ENCODE data around the gene SYT17.

SYT17 gene

DNA sequence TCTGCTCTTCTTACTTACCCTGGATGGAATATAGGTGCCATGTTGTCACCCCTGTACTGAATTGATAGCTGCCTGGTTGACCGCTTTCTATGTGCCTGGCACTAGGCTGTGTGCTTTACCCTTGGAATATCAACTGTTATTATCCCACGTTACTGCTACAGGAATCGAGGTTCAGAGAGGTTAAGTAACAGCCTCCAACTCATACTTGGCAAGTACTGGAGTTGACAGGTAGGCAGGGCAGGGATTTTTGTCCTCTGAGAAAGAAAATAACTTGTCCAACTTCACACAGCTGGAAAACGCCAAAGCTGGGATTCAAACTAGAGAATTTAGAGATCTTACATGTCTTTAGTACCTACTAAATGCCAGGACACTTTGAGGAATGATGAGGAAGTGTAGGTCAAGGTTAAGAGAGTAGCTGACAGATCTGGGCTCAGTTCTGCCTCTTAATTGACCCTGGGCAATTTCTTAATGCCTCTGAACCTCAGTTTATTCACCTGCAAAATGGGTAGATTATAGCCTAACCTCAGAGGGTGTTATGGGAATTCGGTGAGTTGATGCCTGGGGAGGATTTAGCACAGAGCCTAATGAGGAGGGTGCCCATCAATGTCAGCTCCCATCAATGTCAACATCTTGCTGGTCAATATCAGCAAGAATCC, 28.5 kb upstream of the SYT17 start:
- no peak for DNase-seq

DNA sequence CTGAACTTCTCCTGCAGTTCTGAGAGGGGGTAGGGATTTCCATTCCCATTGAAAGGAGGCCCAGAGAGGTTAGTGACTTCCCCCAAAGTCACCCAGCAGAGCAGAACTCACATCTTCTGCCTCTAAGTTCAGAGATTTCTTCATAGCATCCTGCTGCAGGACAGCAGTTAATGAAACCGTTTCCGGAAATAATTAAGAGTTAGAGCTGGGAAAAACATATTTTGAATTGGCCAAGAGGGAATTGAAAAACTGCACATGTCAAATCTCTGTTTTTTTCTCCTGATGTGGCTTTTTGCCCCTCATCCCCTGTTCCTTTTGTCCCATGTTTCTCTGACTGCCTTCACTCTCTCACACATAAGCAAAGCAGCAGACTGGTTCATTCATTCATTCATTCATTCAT, 27.6 kb upstream of the SYT17 start:
- DNase-seq: no peak

DNA sequence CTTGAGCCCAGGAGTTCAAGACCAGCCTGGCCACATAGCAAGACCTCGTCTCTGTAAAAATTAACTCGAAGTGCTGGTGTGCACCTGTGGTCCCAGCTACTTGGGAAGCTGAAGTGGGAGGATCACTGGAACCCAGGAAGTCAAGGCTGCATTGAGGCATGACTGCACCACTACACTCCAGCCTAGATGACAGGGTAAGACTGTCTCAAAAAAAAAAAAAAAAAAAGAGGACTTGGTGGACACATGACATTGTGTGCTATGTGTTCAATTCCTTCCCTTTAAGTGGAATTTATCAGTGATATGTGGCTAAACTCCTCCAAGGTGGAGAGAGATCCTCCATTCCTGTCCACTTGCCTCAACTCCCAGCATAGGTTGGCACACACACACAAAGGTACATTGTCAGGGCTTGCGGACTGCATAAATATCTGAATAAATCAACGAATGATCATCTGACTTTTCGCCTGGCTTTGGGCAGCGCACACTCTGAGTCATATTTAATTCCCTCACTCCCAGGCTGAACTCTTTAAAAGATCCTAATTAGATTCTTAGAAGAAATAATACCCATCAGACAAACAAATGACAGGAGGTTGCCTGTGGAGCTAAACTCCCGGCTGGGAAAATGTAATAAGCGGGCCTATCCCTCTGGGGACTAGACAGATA, 25.0 kb upstream of the SYT17 start:
- DNase-seq: no peak

DNA sequence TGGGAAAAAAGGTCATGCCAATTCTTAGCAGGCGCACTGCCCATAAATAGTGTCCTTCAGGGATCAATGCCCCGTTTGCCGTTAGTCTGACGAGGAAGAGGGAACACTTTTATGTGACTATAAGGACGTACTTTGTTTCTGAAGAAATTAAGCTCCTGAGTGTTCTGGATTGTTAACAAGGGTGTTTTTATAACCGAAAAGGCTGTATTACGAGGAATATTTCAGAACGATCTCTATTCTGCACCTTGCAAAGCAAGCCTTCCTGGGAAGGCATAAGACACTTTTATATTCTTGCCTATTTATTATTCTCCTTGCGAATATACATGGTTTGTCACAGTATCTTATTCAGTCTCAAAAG, 24.5 kb upstream of the SYT17 start:
- no peak for DNase-seq

DNA sequence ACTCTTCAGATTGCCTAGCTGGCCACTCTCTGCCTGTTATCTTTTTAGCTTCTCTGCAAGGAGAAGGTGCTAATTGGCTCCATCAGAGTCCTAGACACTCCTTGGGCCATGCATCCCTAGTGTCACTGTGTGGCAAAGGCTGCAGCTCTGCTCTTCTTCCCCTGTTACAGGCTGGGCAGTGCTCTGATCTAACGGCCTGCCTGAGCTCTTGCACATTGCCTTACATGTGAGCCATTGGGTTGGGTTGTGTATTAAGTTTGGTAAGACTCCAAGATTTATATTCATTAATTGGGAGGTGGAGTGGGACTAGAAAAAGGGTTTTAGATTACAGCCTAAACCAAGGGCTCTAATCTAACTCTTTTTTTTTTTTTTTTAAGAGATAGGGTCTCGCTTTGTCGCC, 23.0 kb upstream of the SYT17 start:
- DNase-seq: no peak

DNA sequence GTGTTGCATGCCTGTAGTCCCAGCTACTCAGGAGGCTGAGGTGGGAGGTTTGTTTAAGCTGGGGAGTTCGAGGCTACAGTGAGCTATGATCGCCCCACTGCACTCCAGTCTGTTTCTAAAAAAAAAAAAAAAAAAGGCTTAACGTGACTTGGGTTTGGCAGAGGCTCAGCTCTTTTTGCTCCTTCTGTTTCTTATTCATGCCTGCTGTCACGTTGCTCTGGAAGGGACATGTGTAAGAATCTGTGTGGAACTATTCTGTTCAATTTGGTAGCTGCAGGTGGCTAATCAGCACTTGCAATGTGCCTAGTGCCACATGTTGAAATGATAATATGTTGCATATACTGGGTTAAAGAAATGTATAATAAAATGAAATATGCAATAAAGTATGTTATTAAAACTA, 20.9 kb upstream of the SYT17 start:
- DNase-seq: no peak

DNA sequence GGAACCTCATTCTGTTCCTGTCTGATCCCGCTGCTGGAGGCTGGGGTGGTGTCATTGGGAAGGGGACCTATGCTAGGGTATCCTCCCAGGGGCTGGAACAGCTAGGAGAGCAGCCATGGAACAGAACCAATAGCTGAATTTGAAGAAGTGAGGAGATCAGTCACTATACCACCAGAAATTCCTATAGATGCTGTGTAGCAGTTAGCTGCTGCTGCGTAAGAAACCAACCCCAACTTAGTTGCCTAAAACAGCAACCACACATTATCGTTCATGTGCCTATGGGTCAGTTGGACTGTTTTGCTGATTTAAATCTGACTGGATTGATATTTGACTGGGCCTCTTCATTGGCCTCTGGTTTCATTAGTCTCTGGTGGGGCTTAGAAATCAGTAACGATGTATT, 20.4 kb upstream of the SYT17 start:
- no peak for DNase-seq

DNA sequence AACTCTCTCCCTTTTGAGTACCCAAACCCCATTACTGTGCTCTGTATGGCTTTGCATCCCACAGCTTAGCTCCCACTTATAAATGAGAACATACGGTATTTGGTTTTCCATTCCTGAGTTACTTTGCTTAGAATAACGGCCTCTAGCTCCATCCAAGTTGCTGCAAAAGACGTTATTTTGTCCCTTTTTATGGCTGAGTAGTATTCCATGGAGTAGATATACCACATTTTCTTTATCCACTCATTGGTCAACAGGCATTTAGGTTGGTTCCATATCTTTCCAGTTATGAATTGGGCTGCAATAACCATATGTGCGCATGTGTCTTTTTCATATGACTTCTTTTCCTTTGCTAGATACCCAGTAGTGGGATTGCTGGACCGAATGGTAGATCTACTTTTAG, 19.9 kb upstream of the SYT17 start:
- no peak for DNase-seq

DNA sequence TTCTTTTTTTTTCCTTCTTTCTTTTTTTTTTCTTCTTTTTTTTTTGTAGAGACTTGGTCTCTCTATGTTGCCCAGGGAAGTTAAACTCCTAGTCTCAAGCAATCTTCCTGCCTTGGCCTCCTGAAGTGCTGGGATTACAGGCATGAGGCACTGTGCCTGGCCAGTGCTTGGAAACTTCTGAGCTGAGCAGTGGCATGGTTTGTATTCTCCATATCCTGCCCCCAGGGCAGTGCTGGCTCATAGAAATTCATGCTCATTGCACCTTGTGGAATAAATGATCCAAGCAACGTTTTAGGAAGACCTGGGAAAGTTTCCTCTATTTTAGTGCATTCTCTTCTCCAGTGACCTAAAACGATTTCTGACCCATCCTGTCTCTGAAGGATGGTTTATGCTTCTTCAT, 16.7 kb upstream of the SYT17 start:
- no peak for DNase-seq

DNA sequence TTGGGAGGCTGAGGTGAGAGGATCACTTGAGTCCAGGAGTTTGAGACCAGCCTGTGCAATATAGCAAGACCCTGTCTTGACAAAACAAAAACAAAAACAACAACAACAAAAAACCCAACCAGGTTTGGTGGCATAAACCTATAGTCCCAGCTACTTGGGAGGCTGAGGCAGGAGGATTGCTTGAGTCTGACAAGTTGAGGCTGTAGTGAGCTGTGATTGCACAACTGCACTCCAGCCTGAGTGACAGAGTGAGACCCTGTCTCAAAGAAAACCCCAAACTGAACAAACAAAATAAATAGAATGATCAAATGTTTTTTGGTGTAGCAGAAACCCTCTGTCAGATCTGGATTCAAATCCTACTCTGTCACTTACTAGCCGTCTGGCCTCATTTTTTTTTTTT, 16.0 kb upstream of the SYT17 start:
- no peak for DNase-seq

DNA sequence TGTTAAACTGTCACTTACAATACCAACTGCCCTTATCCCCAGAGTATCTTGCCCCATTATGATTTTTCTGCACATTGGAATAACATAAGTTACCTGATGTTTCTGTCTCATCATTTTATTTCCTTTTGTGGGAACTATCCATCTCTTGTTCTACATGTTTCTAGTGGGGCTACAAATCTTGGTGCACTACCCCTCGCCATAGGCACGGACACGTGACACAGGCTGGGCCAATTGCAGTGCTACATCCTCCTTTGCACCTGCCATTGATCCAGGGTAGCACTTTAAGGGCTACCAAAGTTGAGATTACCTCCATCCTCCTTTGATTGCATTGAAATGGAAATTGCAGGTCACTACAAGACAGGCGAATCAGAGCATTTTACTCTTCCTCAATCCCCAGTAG, 14.2 kb upstream of the SYT17 start:
- DNase-seq: no peak

DNA sequence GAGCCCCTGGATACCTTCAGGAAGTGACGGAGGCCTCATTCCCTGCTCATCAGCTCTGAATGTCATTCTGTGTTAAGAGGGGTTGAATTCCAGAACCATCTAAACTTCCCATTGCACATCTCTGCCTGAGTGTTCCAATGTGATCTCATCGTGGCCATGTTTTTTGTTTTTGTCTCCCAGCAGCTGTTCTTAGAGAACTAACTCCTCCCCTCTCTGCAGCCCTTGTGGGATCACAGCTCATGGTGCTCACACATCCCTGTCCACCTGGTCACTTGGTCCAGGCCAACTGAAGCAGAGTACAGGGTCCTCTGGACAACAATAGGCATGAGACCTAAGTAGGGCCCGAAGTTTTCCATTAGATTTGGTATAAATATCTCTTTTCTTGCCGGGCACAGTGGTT, 6.0 kb upstream of the SYT17 start:
- DNase-seq: no peak

DNA sequence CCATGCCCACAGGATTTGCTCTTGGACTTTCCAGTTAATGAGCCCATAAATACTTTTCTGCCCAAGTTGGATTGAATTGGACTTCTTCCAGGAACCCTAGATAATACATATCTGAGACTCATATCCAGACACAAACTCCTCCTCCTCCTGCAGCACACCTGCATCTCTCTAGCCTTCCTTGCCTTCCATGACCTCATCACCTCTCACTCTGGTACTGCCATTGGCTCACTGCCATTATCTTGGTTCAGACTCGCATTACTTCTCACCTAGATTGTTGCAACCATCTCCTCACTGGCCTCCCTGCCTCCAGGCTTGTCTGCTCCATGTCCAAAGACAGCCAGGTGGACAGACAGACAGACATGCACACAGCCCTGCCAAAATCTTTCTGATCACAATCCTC, 4.8 kb upstream of the SYT17 start:
- no peak for DNase-seq

DNA sequence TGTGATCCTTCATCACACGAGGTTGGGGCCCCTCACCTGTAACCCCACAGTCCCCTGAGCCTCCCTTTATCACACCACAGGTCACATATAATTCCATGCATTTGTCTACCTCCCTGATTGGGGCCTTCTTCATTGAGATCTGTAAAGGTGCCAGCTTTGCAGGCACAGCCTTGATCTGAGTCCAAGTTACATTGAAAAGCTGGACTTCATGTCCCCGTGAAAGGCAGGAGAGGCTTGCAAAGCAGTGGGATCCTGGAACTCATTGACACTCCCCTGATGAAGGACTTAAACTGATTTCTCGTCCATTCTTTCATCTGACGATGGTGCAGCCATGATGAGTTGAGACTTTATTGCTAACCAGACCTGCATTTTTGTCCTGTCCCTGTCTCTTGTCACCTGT, 3.8 kb upstream of the SYT17 start:
- DNase-seq: no peak

DNA sequence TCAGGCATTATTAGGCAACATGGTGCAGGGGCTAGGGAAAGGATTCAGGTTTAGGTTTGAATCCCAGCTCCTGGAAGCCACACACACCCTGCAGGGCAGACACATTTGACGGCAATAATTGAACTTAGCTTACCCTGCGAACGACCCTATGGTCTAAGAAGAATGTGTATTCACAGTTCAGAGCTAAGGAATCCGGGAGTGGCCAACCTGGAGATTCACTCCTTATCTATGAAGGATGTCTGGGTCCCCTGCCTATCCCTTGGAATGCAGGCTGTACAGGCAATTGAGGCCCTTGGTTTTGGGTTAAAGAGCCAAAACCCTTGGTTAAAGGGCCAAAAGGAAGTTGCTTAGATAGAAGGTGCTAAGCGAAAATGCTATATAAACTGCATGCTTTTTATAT, 2.9 kb upstream of the SYT17 start:
- no peak for DNase-seq

DNA sequence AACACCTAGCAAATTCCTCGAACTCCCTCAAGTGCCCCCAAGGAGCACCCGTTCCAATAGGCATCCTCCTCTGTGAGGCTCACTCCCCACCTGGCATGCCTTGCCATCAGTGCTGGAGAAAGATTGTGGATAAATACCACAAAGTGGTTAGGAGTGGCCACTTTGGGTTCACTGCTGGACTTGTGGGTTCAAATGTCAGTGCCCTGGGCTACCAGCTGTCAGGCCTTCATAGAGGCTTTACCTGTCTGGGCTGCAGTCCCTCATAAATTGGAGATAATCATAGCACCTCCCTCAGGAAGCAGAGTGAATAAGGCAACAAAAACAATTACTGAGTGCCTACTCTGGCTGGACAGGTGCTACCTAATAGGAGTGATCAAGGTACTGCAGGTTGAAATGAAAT, 1.5 kb upstream of the SYT17 start:
- DNase-seq: no peak

DNA sequence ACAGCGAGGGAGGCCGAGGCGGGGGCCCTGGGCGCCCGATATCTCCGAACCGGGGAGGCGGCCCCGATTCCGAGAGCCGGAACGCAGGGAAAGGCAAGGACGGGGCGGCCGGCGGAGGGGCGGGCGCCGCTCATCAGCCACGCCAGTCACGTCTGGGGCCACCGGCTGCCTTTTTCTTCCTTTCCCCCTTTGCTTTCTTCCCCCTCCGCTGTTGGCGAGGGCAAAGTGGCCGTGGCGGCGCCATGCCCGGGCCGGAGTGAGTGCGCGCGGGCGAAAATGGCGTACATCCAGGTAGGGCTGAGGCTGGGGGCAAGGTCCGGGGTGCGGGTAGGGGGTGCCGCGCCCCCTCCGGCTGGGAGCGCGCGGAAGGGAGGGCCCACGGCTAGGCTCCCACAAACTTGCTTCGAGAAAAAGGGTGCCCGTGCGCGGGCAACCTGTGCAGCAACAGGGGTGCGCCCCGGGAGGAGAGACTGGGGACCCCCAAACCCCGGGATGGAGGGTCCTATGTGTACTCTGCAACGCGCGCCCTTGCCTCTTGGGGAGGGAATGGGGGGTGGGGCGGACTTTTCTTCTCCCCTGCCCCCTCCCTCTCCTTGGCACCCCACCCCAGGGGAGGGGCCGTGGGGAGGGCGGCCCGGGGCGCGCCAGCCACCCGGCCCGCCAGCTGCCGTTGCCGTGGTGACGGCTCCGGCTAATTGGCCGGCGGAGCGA, 486 bp downstream of the SYT17 start:
- peak; percentile 42 for DNase-seq

DNA sequence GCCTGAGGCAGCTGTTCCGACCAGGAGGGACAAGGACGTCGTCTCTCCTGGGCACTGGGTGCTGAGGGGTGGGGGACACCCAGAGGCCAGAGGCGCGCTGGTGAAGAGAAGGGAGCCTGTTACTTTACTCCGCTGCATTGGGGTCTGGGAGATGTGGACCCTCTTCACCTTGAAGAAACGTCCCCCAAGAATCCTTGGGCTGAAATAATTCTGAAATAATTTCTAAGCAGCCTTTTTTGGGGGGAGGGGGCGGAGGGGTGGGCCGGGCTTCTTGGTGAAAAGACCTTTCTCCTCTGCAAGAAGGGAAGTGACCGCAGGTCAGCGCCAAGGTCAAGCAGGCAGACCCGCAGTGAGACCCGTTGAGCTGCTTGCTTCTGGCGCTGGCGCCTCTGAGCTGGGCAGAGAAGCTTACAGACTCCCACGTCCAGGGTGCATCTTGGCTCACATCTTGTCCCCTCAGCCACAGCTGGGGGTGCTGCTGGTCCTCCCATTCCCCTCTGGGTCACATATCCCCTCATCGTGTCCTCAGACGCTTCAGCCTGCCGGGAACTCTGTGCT, 1.1 kb downstream of the SYT17 start:
- no peak for DNase-seq

DNA sequence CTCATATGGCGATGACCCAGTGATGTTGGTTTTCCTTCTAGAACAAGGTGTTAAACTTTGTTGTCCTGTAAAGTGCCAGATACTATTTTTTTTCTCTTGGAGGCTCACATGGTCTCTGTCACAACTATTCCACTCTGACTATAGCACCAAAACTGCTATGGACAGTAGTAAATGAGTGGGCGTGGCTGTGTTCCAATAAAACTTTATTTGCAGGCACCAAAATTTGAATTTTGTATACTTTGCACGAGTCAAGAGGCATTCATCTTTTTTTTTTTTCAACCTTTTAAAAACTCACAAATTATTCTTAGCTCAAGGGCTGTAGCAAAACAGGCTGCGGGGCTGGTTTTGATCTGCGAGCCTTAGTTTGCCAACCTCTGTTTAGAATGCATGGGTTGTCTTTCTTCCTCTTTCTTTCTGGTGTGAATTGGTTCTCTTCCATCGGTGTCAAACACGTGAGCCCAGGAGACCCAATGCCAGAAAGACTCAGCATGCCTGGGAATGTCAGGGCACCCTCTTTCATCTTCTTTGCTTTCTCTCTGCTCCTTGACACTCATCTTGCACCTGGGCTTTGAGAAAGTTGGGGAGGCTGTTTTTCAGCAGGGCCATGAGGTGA, 2.1 kb downstream of the SYT17 start:
- DNase-seq: no peak

DNA sequence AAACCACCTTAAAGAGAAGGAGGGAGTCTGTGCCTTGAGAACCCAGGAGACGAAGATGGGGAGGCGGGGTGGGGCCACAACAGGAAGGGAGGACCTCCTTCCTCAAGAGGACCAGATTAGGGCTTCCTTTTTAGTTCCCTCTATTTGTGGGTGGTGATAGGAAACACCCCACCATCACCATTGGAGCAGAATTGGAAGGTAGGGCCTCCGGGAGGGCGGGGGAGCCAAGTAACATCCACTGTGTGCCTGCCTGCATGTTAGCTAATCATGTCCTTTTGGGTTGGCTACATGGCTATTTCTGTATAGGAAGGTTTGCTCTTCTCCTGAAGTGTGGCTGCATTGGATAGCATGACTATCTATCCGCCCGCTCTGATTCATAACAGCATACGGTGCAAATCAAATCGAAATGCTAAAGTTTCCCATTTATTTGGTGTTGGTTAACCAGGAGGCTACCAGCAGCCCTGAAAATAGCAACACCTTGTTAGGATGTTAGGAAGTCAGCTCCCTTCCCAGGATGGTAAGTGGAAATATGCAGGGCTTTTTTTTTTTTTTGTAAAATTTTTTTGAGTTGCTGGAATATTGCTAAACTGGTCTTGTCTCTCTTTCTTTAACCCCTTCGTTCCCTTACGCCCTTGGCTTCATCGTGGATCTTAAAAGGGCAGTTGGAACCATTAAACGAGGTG, 4.2 kb downstream of the SYT17 start:
- DNase-seq: no peak

DNA sequence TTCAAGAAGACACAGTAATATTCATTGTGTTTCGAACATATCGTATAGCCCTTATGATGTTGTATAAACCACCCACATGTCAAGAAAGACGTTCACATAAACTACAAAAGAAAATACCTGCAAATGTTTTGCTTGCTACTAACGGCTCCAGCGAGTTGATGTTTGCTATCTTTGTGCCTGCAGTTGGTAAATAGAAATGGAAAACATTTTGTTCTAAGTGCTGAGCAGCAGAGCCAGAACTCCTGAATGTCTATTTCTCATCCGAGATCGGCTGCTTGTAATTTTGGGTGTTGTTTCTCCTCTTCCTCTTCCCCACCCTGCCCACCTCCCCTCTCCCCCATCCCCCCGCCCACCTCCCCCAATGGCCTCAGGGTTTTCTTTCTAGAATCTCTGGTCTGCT, 5.0 kb downstream of the SYT17 start:
- no peak for DNase-seq

DNA sequence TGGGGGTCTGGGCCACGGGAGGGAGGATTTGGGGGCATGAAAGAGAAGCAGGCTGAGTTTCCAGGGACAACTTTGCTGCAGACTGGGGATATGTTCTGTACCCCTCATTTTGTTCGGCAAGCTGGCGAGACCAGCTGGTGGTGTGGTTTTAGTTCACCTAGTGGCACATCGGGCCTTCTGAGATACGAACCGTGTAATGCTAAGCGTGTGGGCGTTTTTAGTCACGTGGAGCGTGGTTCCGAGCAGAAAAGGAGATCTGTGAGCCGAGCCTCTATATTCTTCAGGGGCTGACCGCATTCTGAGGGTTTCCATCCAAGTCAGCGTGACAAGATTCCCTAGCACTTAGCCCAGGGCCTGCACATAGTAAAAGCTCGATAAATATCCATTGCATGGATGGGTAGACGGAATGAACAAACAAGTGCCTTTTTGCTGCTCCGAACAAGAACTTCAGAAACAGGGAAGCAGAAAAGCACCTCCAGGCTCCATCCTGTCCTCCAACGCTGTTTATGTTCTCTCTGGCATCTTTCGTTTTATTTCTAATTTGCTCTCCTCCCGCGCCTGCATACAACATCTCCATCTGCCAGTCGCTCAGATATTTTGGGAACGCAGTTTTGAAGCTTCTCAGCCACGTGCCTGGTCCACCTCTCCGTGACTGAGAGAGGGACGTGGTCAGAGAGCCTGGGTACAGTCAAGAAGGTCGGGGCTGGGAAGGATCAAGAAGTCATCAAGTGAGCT, 5.8 kb downstream of the SYT17 start:
- DNase-seq: no peak

DNA sequence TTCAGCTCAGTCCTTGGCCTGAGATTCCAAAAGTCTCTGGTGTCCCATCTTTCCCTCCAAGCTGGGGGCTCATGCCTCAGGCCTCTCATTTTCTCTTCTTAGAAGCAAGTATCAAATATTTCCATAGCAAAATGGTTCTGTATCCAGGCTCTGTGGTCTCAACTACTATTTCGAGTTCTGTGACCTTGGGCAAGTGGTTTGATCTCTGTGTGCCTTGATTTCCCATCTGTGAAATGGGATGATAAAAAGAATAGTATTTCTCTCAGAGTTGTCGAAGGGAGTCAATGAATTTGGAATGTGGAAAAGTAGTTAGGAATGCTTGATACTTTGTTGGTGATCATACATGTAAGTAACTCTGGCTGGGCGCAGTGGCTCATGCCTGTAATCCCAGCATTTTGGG, 6.4 kb downstream of the SYT17 start:
- DNase-seq: no peak

All from NCI-H2107 (cell line).